HG02981 (cell line): ENCODE data around the gene DRC1.
"Not testable (repeated sequence)": the region's sequence is repeated elsewhere in the genome, so short reads cannot be mapped to it uniquely, and the experiment has no call there.

Experiments used
- ATAC-seq: cut with Tn5 transposase; IDR thresholded peaks from one replicate; pipeline ENCODE4 v1.9.1; 2021; ENCODE audit warnings: mild to moderate bottlenecking, moderate library complexity; ENCODE audit not compliant: unreplicated experiment

DRC1 gene

DNA sequence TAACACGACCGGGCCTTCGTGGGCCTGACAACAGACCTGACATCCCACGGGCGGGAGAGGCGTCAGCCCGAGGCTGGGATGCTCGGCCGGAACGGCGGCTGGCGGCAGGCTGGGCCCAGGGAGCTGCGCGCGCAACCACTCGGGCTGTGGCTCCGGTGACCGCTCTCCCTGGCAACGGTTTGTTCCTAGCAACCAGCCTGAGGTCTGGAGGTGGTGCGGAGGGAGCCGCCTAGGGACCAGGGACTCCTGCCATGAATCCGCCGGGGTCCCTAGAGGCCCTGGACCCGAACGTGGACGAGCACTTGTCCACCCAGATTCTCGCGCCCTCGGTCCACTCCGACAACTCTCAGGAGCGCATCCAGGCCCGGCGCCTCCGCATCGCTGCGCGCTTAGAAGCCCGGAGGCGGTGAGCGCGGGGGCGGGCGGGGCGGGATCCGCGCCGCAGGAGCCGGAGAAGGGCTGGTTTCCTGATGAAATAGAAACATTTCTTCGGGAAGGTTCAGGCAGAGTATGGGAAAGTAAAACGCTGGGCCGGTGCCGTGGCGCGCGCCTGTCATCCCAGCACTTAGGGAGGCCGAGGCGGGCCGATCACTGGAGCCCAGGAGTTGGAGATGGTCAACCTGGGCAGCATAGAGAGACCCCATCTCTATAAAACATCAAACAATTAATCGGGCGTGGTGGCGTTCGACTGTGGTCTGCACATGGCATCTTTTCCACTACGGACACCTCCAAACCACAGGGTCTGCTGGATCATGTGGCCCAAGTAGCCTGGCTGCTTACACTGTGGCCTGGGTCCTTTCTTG lies at the start of gene DRC1:
Gene DRC1 (plus strand): TSS at position 182 of the 803 bp plus-strand sequence. CDS start 70 bp downstream, at position 252.
- ATAC-seq: no peak

DNA sequence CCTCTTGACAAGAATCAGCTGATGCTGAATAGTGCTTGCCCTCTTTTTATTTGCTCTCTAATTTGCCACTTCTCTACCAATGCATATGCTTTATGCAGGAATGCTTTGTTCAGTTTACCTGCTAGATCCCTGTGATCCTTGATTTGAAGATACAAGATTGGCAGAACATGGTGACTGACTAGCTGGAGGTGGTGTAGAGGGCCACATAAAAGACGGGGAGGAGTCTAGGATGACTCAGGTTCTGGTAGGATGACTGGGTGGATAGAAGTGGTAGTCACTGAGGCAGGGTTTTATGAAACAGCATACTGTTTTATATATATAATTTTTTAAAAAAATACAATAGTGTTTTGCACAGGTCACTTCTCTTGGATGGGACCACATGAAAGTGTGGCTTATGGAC lies 48.8 kb upstream of the DRC1 start:
- no peak for ATAC-seq

DNA sequence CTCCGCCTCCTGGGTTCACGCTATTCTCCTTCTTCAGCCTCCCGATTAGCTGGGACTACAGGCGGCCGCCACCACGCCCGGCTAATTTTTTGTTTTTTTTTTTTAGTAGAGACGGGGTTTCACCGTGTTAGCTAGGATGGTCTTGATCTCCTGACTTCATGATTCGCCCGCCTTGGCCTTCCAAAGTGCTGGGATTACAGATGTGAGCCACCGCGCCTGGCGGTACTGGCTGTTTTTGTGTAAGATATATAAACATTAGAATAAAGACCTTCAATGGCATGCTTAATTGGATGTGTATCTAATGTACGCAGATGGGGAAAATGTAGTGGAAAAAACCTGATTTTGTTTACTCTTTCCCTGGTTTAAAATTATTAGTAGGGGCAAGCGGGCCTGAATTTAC lies 47.3 kb upstream of the DRC1 start:
- ATAC-seq: not testable (repeated sequence)

DNA sequence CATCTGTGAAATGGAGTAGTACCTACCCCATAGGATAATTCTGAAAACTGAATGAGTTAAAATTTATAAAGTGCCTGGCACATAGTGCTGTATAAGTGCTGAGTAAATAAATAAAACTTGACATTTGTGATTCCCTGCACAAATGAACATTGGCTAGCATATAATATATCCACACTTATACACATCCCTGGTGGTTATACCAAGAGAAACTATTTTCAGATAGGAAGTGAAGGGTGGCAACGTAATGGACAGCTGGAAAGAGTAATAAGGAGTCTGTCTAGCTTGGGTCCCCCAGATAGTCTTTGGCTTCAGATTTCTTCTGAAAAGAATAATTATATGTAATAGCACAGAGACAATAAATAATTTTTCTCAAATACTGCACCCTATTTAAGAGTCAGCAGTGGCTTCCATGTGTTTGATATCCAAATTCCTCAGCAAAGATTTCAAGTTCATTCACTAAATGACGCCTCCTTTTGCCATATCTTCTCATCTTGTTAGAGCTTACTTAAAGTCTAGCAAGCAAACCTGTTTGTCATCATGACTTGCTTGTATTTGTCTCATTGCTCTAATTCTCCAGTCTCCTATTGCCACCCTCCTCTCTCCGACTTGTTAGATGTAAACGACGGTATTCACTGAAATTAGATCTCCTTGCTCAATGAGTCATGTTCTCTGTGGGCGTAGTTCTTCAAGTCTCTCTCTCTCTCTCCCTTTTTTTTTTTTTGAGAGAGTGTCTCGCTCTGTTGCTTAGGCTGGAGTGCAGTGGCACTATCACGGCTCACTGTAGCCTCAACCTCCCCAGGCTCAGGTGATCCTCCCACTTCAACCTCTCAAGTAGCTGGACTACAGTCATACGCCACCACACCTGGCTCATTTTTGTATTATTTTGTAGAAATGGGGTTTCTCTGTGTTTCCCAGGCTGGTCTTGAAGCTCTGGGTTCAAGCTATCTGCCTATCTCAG lies 46.4 kb upstream of the DRC1 start:
- no peak for ATAC-seq

DNA sequence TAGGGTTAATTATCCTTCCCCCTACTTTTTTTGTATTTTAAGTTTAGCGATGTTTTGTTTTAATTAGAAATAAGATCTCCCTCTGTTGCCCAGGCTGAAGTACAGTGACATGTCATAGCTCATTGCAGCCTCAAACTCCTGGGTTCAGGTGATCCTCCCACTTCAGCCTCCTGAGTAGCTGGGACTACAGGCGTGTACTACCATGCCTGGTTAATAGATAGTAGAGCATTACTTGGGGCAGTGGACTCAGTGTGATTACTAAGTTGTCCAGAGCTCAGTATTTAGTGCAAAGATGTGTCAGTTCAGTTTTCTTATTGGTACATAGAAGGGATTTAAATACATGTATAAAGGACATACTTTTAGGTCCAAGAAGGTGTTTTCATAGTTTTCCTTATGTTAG lies 45.6 kb upstream of the DRC1 start:
- no peak for ATAC-seq

DNA sequence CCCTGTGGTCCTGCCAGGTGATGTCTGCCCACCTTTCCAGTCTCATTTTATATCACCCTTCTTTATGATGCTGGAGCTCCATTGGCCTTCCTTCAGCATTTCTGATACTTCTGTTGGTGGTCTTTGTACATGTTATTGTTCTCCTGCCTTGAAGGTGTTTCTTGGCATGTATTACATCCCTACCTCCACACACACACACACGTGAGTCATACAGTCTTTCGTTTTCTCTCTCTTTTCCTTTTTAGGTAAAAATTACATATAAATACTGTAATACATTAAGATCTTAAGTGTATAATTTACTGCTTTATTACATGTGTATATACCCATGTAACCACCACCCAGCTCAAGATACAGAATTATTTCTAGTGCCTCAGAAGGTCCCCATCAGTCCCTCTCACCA lies 44.9 kb upstream of the DRC1 start:
- ATAC-seq: no peak

DNA sequence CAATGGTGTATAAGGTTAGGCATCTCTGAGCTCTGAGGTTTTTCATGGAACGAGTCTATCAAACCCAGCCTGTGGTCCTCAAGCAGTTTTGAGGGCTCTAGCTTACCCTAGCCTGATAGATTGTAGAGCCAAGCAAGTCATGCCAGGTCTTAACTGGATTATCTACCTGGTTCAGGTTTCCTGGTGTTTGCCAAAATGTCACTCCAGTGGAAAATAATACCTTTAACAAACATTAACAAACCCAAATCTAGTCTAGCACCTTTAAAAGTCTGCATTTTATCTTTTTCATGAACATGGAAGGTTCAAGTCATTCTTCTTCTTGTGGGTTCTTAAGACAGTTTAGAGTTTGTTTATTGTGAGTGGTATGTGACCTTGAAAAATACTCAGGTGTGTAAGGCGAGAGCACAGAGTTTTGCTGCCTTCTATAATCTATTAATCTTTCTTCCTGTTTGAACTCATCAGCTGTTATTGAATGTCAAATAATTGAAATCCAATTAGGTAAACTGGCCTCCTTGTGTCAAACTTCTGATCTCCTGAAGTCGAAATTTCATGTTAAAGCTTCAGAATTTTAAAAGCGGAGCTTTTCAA lies 41.7 kb upstream of the DRC1 start:
- no peak for ATAC-seq

DNA sequence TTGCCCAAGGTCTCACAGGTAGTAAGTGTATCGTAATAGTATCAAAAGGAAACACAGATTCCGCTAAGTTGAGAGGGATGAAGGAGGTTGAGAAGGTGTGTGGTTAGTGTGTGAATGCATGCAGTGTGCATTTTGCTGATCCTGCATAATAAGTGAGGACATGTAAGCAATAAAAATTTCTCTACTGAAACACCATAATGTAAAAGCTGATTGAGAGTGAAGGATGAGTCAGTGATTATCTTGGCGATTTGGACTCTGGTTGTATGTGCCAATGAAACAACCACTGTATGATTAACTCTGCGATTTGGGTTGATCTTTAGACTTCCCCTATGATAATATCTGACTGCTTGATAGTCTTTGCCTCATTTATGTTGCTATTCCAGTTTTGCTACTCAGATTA lies 38.4 kb upstream of the DRC1 start:
- ATAC-seq: no peak

DNA sequence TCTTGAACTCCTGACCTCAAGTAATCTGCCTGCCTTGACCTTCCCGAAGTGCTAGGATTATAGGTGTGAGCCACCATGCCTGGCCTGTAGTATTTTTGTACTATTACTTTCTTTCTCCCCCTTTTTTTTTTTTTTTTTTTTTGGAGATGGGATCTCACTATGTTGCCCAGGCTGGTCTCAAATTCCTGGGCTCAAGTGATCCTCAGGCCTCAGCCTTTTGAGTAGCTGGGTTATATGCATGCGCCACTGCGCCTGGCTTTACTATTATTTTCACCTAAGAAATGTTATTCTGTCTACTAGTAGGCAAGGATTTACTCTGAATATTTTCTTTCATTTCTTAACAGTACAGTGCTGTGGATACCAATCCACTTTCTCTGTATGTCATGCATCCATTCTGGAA lies 37.8 kb upstream of the DRC1 start:
- ATAC-seq: no peak

DNA sequence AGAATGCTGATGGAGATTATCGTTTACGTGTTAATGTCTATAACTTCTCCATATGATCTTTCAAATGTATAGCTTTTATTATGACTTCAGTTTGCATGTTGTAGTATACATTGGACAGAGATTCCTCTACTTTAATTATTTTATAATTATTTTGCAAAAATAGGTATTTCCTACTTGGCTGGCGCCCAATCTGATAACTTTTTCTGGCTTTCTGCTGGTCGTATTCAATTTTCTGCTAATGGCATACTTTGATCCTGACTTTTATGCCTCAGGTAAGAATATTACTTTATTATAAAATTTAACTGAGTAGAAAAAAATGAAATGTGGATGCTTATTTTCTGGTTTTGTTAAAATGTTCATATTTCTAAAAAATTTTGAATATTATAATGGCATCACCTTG lies 37.1 kb upstream of the DRC1 start:
- ATAC-seq: no peak

DNA sequence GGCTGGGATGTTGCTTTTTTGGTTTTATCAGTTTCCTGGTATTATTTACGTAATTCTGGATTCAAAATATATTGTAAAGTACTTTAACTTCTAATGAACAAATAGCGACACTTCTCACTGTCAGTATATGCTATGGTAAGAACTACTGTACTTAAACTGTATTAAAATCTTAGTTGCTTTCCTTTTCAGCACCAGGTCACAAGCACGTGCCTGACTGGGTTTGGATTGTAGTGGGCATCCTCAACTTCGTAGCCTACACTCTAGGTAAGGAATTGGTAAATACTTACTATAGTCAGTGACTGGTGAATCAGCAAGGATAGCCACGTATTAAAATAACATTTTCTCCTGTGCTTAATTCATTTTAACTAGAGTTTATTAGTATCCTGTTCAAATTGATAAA lies 34.8 kb upstream of the DRC1 start:
- no peak for ATAC-seq

DNA sequence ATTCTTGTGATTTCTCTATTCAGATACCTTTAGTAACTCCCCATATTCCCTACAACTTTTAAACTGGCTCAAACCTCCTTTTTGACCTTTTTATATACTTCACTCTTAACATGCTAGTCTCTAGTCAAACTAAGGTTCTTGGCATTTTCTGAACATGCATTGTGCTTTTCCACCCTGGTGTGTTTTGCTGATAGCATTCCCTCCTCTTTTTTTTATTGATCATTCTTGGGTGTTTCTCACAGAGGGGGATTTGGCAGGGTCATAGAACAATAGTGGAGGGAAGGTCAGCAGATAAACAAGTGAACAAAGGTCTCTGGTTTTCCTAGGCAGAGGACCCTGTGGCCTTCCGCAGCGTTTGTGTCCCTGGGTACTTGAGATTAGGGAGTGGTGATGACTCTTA lies 32.1 kb upstream of the DRC1 start:
- ATAC-seq: not testable (repeated sequence)

DNA sequence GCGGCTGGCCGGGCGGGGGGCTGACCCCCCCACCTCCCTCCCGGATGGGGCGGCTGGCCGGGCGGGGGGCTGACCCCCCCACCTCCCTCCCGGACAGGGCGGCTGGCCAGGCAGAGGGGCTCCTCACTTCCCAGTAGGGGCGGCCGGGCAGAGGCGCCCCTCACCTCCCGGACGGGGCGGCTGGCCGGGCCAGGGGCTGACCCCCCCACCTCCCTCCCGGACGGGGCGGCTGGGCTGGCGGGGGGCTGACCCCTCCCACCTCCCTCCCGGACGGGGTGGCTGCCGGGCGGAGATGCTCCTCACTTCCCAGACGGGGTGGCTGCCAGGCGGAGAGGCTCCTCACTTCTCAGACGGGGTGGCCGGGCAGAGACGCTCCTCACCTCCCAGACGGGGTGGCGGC lies 30.8 kb upstream of the DRC1 start:
- ATAC-seq: not testable (repeated sequence)

DNA sequence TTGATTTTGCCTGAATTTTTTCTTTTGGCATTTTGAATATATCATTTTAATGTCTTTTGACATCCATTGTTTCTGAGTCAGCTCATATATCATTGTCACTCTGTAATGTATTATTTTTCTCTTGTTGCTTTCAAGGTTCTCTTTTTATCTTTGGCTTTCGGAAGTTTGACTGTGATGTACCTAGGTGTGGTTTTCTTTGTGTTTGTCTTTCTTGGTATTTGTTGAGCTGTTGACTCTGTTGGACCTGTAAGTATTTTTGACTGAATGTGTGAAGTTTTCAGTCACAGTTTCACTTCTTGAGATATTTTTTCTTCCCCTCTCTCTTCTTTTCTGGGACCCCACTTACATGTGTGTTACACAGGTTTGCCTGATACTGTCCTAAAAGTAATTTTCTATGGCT lies 24.9 kb upstream of the DRC1 start:
- ATAC-seq: no peak

DNA sequence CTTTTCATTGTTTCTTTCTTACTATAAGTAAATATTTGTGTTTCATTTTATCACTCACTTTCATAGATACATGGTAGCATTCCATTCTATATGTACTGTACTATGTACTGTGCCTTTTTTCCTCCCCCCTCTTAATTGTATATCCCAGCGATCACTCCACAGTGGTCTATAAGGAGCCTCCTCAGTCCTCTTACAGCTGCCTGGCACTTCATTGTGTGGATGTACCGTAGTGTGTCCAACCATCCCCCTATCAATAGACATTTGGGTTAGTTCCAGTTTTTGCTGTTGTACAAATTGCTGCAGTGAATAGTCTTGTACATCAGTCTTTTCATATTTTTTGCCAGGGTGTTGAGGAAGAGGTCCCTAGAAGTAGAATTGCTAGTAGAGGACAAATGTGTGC lies 21.4 kb upstream of the DRC1 start:
- no peak for ATAC-seq

DNA sequence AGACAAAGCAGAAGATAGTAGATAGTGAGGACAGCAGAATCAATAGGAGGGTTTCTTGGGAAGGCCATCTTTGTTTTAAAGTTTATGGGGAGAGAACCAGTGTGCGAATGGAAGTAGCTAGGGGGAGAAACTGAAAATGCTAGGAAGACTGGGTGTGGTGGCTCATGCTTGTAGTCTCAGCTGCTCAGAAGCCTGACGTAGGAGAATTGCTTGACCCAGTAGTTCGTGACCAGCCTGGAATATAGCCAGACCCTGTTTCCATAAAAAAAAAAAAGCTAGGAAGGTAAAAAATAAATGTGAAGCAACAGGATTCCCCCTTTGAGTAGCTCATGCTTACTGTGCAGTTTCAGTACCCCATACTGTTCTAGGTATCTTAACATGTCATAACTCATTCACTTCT lies 19.2 kb upstream of the DRC1 start:
- ATAC-seq: no peak

DNA sequence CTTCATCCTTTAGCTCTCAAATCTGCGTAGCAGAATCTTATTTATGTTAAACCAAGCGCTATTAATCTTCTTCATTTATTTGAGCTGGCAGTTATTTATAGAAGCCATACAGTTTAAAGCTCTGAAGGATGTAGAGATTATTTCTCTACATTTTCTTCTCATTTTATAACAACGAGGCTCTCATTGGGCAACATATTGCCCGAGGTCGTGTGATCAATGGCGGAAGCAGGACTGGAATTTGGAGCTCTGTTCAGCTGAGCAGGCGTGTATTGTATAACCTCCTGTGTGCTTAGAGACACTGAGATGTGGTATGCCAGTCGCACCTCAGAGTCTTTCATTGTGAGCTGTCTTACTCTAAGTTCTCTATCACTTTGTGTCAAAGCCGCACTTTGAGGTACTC lies 17.5 kb upstream of the DRC1 start:
- no peak for ATAC-seq

DNA sequence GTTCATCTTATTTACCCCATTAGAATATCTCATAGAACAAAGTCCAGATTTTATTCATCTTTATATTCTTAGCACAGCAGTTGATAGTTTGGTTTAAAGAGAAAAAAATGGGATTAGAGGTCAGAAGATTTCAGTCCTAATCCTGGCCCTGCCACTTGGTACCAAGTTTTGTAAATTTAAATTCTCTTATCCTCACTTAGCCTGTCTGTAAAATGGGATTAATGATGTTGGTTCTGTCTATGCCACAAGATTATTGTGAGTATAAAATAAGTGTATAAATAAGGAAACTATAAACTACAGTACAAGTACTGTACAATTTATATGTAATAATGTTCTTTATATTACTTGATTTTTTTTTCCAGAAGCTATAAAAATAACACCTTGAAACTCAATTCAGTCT lies 17.1 kb upstream of the DRC1 start:
- no peak for ATAC-seq

DNA sequence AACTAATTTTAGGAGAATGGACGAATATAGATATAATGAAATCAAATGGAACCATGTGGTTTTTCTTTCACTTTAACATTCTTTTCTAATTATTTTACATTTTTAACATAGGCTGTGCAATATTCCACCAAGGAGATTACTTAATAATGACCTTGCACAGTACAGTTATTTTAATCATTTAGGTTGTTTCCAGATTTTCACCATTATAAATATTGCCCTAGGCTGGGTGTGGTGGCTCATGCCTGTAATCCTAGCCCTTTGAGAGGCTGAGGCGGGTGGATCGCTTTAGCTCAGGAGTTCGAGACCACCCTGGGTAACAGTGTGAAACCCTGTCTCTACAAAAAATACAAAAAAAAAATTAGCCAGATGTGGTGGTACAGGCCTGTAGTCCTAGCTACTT lies 14.5 kb upstream of the DRC1 start:
- no peak for ATAC-seq

DNA sequence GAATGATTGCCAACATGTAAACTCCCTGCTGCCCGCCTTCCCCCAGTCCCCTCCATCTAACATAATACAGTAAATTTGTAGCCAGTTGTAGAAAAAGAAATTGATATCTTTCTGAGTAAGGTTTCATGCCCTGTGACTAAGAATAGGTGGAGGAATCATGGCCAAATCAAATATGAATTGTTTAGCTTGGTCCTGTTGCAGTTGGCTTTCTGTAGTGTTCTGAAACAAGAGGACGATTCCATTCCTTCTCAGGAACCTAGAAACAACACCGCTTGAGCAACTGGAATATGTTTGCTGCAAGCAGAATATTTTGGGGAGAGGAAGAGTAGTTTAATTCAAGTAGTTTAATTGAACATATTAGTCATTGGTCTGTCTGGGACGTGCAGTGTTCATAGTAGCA lies 7.0 kb upstream of the DRC1 start:
- ATAC-seq: no peak

DNA sequence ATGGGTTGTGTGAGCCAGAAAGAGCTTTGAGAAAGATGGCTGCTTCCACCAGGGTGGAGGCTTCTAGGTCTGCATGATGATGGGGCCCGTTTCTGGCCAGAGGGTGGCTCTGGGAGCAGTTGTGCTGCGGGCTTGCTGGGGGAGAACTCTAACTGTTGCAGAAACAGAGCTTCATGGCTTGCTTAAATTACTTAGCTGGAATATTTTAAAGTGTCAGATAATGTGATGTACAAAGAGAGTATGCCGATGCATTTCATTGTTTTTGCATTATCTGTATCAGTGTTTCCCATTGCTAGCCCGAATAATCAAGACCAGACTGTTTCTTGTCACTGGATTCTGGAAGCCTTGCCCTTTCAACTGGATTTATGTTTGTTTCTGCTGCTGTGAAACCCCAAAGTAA lies 6.3 kb upstream of the DRC1 start:
- ATAC-seq: no peak
